Measurements from ENCODE around the gene WFDC12. TPM values are rescaled to one million over a fixed set of nuclear protein-coding genes. Genes with fewer than 3 reads are reported as not detected.

WFDC12 gene
- total and polyA plus RNA-seq, 2 donors (not counting 3 experiments of a cell fraction or from before 2014, with no cell fraction given) = not detected

DNA sequence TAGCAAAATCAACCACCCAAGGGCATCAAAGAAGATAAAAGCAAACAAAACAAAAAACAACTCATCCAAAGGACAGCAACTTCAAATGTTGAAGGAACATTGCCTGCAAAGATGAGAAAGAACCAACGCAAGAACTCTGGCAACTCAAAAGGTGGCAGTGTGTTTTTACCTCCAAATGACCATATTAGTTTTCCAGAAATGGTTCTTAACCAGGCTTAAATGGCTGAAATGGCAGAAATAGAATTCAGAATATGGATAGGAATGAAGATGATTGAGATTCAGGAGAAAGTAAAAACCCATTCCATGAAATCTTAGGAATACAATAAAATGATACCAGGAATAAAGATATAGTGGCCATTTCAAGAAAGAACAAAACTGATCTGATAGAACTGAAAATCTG lies 40.6 kb upstream of the WFDC12 start:
- no peaks in the 10 kb centered on the region for H3K79me2 ChIP-seq (ENCODE audit: control insufficient read depth, insufficient read depth, low read length)
- intact Hi-C loops (cut with micrococcal nuclease) = no loop called here
- ChIA-PET CTCF (no interaction called here), POLR2A (no interaction called here)
- H3K4me2 ChIP-seq (ENCODE audit: insufficient read depth, low read length) = no peak overlapping the region
- H3K9ac ChIP-seq (replicated peaks; ENCODE audit: extremely low read depth, insufficient read depth, low read length) = no peak overlapping the region
- BruUV-seq (replicated peaks) = no TSS peak
- no peak overlapping the region for H3K4me3 ChIP-seq (replicated peaks in 1 of 3; ENCODE audit: insufficient read depth in 1 of 3, low read depth in 1 of 3, low read length in 3 of 3)
- no peak overlapping the region for H3K27ac ChIP-seq (ENCODE audit: insufficient read depth, low read depth, low read length)
- H3K9me3 ChIP-seq (replicated peaks; ENCODE audit: control insufficient read depth, insufficient read depth, low read length) = no peaks in the 10 kb centered on the region
- TF ChIP-seq GATA2 (IDR thresholded peaks at IDR 0.05; ENCODE audit: insufficient read depth, insufficient read length, low read depth, low read length) = no peak
- TF ChIP-seq FOS (IDR thresholded peaks at IDR 0.05; ENCODE audit: borderline replicate concordance, insufficient read depth, low read length) = no peak
- TF ChIP-seq JUN (IDR thresholded peaks at IDR 0.05; ENCODE audit: borderline replicate concordance, insufficient read depth, insufficient read length, low read depth) = no peak
- TF ChIP-seq, protein P1, sequence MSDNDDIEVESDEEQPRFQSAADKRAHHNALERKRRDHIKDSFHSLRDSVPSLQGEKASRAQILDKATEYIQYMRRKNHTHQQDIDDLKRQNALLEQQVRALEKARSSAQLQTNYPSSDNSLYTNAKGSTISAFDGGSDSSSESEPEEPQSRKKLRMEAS (IDR thresholded peaks at IDR 0.05; ENCODE audit: insufficient read depth, insufficient read length) = no peak
- TF ChIP-seq POLR2A (IDR thresholded peaks at IDR 0.05; ENCODE audit: low read depth, low read length) = no peak
- TF ChIP-seq, protein P2, sequence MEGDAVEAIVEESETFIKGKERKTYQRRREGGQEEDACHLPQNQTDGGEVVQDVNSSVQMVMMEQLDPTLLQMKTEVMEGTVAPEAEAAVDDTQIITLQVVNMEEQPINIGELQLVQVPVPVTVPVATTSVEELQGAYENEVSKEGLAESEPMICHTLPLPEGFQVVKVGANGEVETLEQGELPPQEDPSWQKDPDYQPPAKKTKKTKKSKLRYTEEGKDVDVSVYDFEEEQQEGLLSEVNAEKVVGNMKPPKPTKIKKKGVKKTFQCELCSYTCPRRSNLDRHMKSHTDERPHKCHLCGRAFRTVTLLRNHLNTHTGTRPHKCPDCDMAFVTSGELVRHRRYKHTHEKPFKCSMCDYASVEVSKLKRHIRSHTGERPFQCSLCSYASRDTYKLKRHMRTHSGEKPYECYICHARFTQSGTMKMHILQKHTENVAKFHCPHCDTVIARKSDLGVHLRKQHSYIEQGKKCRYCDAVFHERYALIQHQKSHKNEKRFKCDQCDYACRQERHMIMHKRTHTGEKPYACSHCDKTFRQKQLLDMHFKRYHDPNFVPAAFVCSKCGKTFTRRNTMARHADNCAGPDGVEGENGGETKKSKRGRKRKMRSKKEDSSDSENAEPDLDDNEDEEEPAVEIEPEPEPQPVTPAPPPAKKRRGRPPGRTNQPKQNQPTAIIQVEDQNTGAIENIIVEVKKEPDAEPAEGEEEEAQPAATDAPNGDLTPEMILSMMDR (IDR thresholded peaks at IDR 0.05; ENCODE audit: extremely low read depth in 1 of 2, insufficient read depth in 1 of 2, low read depth in 1 of 2, low read length in 2 of 2) = no peak
- TF ChIP-seq EZH2 (IDR thresholded peaks at IDR 0.05; ENCODE audit: borderline replicate concordance, low read depth, low read length, severe bottlenecking) = no peak
- no peak for TF ChIP-seq POLR2AphosphoS5 (IDR thresholded peaks at IDR 0.05; ENCODE audit: insufficient read depth, low read depth, low read length)
- no peak for TF ChIP-seq MYC (IDR thresholded peaks at IDR 0.05; ENCODE audit: low read depth, low read length)
- H4K20me1 ChIP-seq (replicated peaks; ENCODE audit: control insufficient read depth, extremely low read depth, insufficient read depth, low read length) = no peaks in the 10 kb centered on the region
- no peak overlapping the region for H2AFZ ChIP-seq (ENCODE audit: low read depth, low read length)
- H3K9me1 ChIP-seq (replicated peaks; ENCODE audit: control insufficient read depth, extremely low read depth, insufficient read depth, low read length) = no peaks in the 10 kb centered on the region
- no peak for FAIRE-seq
- DNase-seq (ENCODE audit: low read depth, low spot score) = no peak
- H3K27me3 ChIP-seq (ENCODE audit: control insufficient read depth in 2 of 2, insufficient read depth in 2 of 2, low read length in 2 of 2) = peaks cover 0 to 2% of the 10 kb centered on the region in 2 experiments
- no peaks in the 10 kb centered on the region for H3K36me3 ChIP-seq (ENCODE audit: control insufficient read depth in 2 of 2, extremely low read depth in 1 of 2, insufficient read depth in 2 of 2, low read length in 2 of 2)
- no peaks in the 10 kb centered on the region for H3K4me1 ChIP-seq (ENCODE audit: control insufficient read depth, extremely low read depth, insufficient read depth, low read length)
- dilution Hi-C loops (cut with MboI; ENCODE audit: extremely low pct_ligation_motif_present, low sequenced_read_pairs) = no loop called here

Data from endothelial cell of umbilical vein (primary cell).